Inflammatory macrophage treated with lipopolysaccharide for 1 hour (primary cell): ENCODE results near the gene ARHGAP27.

Source experiments
- DNase-seq, 2 donors: peaks; one replicate each; pipeline ENCODE4 v3.0.0-alpha.2; 2020 to 2022

ARHGAP27 gene

DNA sequence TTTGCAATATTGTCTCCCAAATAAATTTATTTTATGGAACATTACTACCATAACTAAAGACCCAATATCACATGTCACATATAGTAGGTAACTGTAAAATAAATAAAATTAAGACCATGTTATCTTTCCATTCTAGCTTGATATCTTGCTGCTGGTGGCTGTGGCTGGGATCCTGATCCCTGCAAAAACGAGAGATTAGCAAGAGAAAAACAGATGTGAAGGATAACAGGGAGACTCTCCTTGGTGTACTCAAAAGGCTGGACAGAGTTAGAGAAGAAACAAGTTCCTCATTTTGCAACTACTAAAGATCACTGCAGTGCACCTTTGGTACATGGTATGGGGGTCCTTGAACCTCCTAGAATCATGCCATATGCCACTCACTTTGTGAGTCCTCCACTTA, 49.7 kb downstream of the ARHGAP27 start:
- DNase-seq: no peak

- no peak for DNase-seq
Observed at GRCh38 chr17:45382226-45382625, 50.4 kb downstream of the ARHGAP27 start.

GRCh38 chr17:45380991-45381390, 51.7 kb downstream of the ARHGAP27 start:
- no peak for DNase-seq

DNA sequence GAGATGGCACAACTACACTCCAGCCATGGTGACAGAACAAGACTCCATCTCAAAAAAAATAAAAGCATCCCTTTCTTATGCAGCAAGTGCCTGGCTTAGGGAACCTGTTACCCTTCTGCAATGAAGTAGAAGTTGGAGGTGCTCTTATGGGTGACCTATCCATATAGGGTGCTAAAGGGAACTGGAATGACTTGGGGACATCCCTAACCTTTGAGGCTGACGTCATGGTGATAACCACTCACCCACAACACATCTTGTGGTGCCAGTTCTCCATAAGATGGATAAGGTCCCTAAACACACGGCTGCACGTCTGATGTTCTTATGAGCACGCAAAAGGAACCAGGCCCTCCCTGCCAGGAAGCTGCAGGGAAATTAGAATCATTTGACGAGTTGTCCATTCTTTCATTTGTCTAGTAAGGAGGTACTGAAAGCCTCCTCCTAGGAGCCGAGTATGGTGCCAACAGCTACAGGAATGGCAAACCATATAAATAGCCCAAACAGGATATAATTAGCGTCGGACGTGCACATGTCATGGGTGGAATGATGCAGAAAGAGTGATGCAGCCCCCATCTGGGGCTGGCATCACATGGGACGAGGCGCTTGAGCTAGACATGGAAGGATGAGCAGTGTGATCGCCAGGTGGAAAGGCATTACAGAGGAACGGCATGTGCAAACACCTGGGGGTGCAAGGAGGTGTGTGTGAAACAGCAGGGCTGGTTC, 52.5 kb downstream of the ARHGAP27 start:
- DNase-seq: peak in 1 of 2 donors; percentile 40

GRCh38 chr17:45377401-45377800, 55.3 kb downstream of the ARHGAP27 start:
- DNase-seq: no peak

GRCh38 chr17:45376171-45377005, 56.3 kb downstream of the ARHGAP27 start:
- no peak for DNase-seq

DNA sequence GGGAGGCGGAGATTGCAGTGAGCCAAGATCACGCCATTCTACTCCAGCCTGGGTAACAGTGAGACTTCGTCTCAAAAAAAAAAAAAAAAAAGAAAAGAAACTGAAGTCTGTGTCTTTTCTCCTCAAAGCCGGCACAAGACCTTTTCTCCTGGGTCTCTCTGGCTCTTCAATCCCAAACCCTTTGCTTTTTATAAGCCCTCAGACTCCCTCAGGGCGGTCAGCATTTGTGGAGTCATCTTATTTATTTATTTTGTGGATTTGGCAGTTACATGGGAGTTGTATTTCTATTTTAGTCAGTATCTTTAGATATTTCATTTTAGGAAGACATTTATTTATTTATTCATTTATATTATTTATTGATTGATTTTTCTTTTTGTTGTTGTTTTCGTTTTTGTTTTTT, 58.2 kb downstream of the ARHGAP27 start:
- DNase-seq: no peak

DNA sequence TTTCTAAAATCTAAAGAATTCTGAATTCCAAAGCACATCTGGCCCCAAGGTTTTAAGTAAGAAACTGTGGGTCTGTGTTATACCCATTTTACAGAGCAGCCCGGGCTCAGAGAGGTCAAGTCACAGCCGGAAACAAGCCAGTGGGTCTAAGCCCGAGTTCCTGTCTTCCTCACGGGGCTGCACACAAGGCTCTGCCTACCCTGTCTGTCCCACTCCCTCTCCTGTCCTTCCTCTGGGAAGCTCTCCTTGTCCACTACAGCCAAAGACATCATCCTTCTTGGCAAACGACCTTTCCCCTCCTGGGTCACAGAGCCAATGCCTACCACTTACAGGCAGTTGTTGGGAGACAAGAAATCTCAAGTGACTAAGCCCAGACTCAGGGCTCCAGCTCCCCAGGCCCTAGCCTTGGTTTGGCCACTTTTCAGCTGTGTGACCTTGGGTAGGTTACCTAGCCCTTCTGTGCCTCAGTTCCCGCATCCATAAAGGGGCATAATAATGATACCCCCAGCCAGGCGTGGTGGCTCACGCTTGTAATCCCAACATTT, 60.3 kb downstream of the ARHGAP27 start:
- DNase-seq: no peak

DNA sequence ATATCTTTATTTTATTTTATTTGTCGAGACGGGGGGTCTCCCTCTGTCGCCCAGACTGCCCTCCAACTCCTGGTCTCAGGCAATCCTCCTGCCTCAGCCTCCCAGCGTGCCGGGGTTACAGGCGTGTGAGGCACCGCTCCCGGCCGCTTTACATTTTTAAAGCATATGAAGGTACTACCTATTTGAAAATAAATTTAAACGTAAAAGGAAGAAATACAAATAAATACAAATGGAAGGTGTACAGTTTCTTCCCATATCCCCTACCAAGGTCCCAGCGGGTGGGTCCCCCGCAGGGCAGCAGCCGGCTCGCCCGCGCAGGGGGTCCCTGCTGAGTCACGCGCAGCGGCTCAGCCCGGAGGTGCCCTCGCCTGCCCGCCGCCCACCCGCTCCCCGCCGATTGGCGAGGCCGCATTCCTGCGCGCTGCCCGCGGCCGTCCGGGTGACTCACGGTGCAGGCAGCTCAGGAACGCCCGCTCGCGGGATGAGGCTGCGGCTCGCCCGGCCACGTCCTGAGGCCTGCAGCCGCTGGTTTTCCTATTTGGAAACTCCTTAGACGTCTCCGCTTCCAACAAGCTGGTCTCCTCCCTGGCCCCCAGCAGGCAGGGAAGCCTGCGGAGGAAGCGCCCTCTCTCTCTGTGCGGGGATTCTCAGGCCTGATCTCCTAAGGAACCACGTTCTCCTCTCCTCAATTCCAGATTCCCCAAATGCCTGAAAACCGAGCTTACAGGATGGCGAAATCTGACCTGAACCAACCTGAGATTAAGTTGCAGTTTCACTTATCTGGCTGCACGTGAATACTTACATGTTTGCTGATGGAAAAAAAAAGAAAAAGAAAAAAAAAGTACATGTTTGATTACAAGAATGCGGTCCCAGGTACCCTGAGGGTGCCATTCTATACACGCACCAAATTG, 61.0 kb downstream of the ARHGAP27 start:
- DNase-seq: peak; percentile 65 to 71

- DNase-seq: peak in 1 of 2 donors; percentile 28
Observed at GRCh38 chr17:45370949-45371413, 61.7 kb downstream of the ARHGAP27 start.

DNA sequence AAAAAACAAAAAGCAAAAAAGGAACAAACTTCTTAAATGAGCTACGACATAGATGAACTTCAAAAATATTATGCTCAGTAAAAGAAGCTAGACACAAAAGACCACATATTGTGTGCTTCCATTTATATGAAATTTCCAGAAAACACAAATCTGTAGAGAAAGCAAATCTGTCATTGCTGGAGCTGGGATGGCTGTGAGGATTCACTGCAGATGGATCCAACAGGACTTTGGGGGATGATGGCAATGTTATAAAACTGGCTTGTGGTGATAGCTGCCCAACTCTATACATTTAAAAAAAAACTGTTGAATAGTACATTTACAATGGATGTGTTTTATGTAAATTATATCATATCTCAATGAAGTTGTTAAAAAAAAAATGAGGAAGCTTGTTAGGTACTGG, 63.2 kb downstream of the ARHGAP27 start:
- DNase-seq: no peak

DNA sequence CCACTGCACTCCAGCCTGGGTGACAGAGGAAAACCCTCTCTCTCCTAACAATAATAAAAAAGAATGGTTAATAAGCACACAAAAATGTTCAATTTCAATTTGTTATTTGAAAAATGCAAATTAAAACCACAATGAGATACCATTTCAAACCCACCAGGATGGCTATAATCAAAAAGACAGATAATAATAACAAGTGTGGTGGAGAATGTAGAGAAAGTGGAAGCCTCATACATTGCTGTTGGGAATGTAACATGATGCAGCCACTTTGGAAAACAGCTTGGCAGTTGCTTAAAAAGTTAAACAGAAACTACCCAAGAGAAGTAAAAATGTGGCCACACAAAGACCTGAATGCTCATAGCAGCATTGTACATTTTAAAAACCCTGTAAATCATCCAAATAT, 64.0 kb downstream of the ARHGAP27 start:
- DNase-seq: no peak

DNA sequence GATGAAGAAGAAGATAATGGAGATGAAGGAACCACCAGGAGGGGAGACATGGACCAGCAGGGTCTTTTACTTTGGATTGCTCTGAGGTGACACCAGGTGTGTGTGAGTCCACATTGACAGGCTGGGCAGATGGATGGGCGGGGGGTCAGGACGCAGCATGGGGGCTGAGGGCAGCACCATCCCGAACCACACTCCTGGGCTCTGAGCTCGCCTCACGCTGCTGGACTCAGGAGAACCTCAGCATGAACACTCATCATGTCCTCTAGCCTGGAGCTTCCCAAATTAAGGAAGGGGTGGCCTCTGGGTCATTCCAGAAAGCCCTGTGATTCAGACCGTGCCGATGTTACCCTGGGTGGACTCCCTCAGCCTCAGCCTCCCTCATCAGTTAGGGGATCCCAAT, 65.5 kb downstream of the ARHGAP27 start:
- no peak for DNase-seq

GRCh38 chr17:45366691-45367090, 66.0 kb downstream of the ARHGAP27 start:
- no peak for DNase-seq

- no peak for DNase-seq
Observed at GRCh38 chr17:45366049-45366448, 66.6 kb downstream of the ARHGAP27 start.

GRCh38 chr17:45364531-45365390, 67.9 kb downstream of the ARHGAP27 start:
- DNase-seq: peak; percentile 42 to 47

DNA sequence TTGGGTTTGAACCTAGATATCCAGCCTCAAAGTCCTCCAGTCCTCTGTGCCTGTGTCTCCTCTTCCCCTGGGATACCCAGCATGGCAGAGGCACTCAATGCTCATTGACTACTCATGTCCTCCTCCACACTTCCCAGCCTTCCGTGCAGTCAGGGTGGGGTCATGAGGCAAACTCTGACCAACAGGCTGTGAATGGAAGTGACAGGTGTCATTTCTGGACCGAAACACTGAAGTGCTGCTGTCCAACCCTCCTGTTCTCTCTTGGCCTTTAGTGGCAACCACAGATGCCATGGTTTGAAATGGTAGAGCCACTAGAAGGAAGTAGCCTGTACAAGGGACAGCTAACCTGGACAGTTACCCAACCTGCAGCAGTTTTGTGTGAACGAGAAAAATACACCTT, 69.2 kb downstream of the ARHGAP27 start:
- DNase-seq: no peak

DNA sequence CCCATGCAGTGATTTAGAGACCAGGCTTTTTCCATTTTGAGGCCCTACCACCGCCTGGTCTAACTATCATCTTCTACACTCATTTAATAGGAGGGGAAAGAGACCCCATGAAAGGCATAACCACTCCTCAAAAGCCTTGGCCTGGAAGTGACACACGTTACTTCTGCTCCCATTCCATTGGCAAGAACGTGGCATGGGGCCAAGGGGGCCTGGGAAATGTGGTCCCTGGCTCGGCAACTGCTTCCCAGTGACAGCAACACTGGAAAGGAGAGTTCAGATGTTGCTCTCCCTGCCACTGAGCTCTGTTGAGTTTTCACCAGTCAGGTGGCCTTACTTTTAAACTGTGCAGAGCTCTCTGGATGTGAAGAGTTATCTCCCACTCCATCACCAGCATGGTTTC, 70.7 kb downstream of the ARHGAP27 start:
- DNase-seq: no peak

- DNase-seq: no peak
Observed at GRCh38 chr17:45361451-45361850, 71.2 kb downstream of the ARHGAP27 start.

- DNase-seq: no peak
Observed at GRCh38 chr17:45357364-45357997, 75.2 kb downstream of the ARHGAP27 start.

GRCh38 chr17:45355087-45355486, 77.6 kb downstream of the ARHGAP27 start:
- DNase-seq: no peak
